Type B pancreatic cell (in vitro differentiated cells): ENCODE measurements around the gene UNC79. TPM values are rescaled to one million over a fixed set of nuclear protein-coding genes. Genes with fewer than 3 reads are reported as not detected.

Source experiments
- DNase-seq: peaks from one replicate; pipeline ENCODE4 v3.0.0; 2021; ENCODE audit warnings: mixed read lengths; ENCODE audit not compliant: unreplicated experiment; ENCODE audit errors: extremely low spot score
- H3K27ac Mint-ChIP-seq: 2 replicates; pipeline ENCODE4 v1.8.0; 2021; ENCODE audit warnings: mild to moderate bottlenecking, mixed read lengths
- H3K27me3 Mint-ChIP-seq: 2 replicates; pipeline ENCODE4 v1.8.0; 2021; ENCODE audit warnings: mixed read lengths
- H3K36me3 Mint-ChIP-seq: 2 replicates; pipeline ENCODE4 v1.8.0; 2021; ENCODE audit warnings: mixed read lengths
- H3K4me1 Mint-ChIP-seq: one replicate; pipeline ENCODE4 v1.8.0; 2021; ENCODE audit warnings: mixed read lengths; ENCODE audit not compliant: unreplicated experiment
- H3K4me3 Mint-ChIP-seq: 2 replicates; pipeline ENCODE4 v1.8.0; 2021; ENCODE audit warnings: mild to moderate bottlenecking, mixed read lengths
- H3K9me3 Mint-ChIP-seq: 2 replicates; pipeline ENCODE4 v1.8.0; 2021; ENCODE audit warnings: mixed read lengths
- total RNA-seq: library from RNA; stranded (reverse); gene quantifications from 2 replicates; pipeline ENCODE4 v1.2.1, GENCODE V29; 2021; ENCODE audit warnings: low replicate concordance
- TF ChIP-seq, protein P1 (sequence below): fragments of 200-600 bp; sonication (generic); conservative IDR thresholded peaks from 2 replicates; pipeline ENCODE4 v1.5.0; 2021; ENCODE audit warnings: antibody characterized with exemption, mild to moderate bottlenecking

UNC79 gene
- total RNA-seq, 1 donor from 2014 or later = 2.1 TPM

- no peak for DNase-seq
- H3K27ac Mint-ChIP-seq = no peak overlapping the region
Observed at GRCh38 chr14:93525696-93526451, 95.1 kb downstream of the UNC79 start.

DNA sequence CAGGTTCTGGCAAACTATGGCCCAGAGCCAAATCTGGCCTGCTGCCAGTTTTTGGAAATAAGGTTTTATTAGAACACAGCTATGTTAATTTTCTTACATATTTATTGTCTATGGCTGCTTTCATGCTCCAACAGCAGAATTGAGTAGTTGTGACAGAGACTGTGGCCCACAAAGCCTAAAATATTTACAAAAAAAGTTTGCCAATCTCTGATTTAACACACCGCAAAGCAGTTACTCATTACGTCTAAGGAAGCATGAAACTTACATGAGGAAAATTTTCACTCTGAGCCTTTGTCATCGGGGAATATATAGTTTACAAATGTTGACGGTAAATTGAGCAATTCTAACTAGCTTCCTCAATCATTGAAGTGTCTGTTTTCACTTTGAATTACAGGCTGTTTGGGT, 96.5 kb downstream of the UNC79 start:
- Mint-ChIP-seq H3K36me3 (no peaks in the 10 kb centered on the region), H3K4me1 (no peaks in the 10 kb centered on the region), H3K9me3 (no peaks in the 10 kb centered on the region), H3K4me3 (no peak overlapping the region), H3K27ac (no peak overlapping the region), H3K27me3 (peaks cover 13% of the 10 kb centered on the region)
- TF ChIP-seq, protein P1, sequence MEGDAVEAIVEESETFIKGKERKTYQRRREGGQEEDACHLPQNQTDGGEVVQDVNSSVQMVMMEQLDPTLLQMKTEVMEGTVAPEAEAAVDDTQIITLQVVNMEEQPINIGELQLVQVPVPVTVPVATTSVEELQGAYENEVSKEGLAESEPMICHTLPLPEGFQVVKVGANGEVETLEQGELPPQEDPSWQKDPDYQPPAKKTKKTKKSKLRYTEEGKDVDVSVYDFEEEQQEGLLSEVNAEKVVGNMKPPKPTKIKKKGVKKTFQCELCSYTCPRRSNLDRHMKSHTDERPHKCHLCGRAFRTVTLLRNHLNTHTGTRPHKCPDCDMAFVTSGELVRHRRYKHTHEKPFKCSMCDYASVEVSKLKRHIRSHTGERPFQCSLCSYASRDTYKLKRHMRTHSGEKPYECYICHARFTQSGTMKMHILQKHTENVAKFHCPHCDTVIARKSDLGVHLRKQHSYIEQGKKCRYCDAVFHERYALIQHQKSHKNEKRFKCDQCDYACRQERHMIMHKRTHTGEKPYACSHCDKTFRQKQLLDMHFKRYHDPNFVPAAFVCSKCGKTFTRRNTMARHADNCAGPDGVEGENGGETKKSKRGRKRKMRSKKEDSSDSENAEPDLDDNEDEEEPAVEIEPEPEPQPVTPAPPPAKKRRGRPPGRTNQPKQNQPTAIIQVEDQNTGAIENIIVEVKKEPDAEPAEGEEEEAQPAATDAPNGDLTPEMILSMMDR = no peak
- DNase-seq = no peak

More at GRCh38 chr14:93525696-93526451, 95.1 kb downstream of the UNC79 start:
- no peak overlapping the region for H3K4me3 Mint-ChIP-seq
- H3K9me3 Mint-ChIP-seq = no peaks in the 10 kb centered on the region
- no peaks in the 10 kb centered on the region for H3K4me1 Mint-ChIP-seq
- H3K27me3 Mint-ChIP-seq = peaks cover 13% of the 10 kb centered on the region
- TF ChIP-seq, protein P1 = no peak
- no peaks in the 10 kb centered on the region for H3K36me3 Mint-ChIP-seq

- Mint-ChIP-seq H3K9me3 (no peaks in the 10 kb centered on the region), H3K27ac (no peak overlapping the region), H3K4me1 (no peaks in the 10 kb centered on the region), H3K36me3 (no peaks in the 10 kb centered on the region), H3K4me3 (no peak overlapping the region), H3K27me3 (peaks cover 9% of the 10 kb centered on the region)
- no peak for DNase-seq
- TF ChIP-seq, protein P1 = no peak
Observed at GRCh38 chr14:93528884-93529558, 98.3 kb downstream of the UNC79 start.

DNA sequence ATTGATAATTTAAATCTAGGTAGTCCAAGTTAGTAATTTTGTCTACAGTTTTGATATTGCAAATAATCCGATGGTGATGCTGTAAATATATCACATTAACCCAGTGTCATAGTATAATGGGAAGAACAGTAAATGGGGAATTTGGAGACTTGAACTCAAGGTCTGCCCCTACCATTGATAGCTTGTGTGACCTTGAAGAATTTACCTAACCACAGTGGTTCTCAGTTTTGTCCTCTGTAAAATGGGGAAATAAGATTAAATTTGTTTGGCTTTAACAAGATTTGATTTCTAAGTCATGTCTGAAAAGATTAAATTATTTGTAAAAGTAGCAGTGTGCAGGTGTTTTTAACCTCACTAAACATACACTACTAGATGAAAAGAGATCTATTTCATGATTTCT, 100.9 kb downstream of the UNC79 start:
- H3K9me3 Mint-ChIP-seq = no peaks in the 10 kb centered on the region

DNA sequence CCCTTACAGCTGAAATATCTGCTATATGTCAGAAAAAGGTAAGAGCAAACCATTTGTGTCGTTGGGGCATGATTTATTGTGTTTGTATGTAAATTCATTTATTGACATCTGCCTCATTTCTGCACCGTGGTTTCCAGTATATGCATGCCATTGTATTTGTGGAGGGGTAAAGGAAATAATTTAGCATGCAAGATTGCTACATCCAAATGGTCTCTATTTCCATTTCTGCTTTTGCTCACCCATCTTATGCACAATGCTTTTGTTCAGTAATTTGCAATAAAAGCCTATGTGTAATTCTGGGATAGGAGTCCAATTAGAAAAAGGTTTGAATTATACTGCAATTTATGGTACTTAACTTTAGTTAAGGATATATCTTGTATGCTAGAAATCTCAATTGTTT, 101.8 kb downstream of the UNC79 start:
- no peak for DNase-seq
- H3K36me3 Mint-ChIP-seq = no peaks in the 10 kb centered on the region
- TF ChIP-seq, protein P1 = no peak
- H3K9me3 Mint-ChIP-seq = no peaks in the 10 kb centered on the region
- no peaks in the 10 kb centered on the region for H3K4me1 Mint-ChIP-seq
- H3K27ac Mint-ChIP-seq = no peak overlapping the region
- no peak overlapping the region for H3K4me3 Mint-ChIP-seq
- H3K27me3 Mint-ChIP-seq = peaks cover 12% of the 10 kb centered on the region

More for the DNA sequence above, 100.9 kb downstream of the UNC79 start:
- no peak for DNase-seq
- H3K4me3 Mint-ChIP-seq = no peak overlapping the region
- H3K36me3 Mint-ChIP-seq = no peaks in the 10 kb centered on the region
- peaks cover 12% of the 10 kb centered on the region for H3K27me3 Mint-ChIP-seq
- TF ChIP-seq, protein P1 = no peak
- no peaks in the 10 kb centered on the region for H3K4me1 Mint-ChIP-seq
- no peak overlapping the region for H3K27ac Mint-ChIP-seq
